A549 (cell line): ENCODE measurements around the gene ARHGEF10L. TPM values are rescaled to one million over a fixed set of nuclear protein-coding genes. Genes with fewer than 3 reads are reported as not detected.

ENCODE experiments used
- ATAC-seq, 2 experiments: fragments of 200-7000 bp in 1 of 2; fragments of >200 bp in 1 of 2; cut with Nextera tagmentation in 1 of 2; cut with Tn5 transposase in 1 of 2; 3 replicates each; pipeline versions ENCODE4 v1.8.0 to v1.9.1; 2018 to 2020; ENCODE audit warnings: mild to moderate bottlenecking in 1 of 2, moderate library complexity in 1 of 2
- CTCF ChIA-PET: fragments of 300-600 bp; sonication (Branson Sonifier 250); formaldehyde crosslinking; extraction: SDS; loops from one replicate; lab custom pipeline; 2021; ENCODE audit warnings: antibody characterized with exemption, inconsistent platforms; lab: Yijun Ruan, JAX
- POLR2A ChIA-PET: fragments of 350-600 bp; formaldehyde crosslinking; extraction: SDS; loops from one replicate; lab custom pipeline; 2021; ENCODE audit warnings: antibody characterized with exemption, inconsistent platforms; lab: Yijun Ruan, JAX
- DNase-seq, 2 experiments: peaks; one replicate each; pipeline versions ENCODE4 v3.0.0 to v3.0.0-alpha.2; 2011 to 2016; ENCODE audit warnings: low read depth in 1 of 2, low spot score in 1 of 2
- FAIRE-seq: peaks from 2 replicates; lab custom pipeline; 2011; peaks lifted over from hg19 to GRCh38; lab: Jason Lieb, UNC
- H3K27ac ChIP-seq, 2 experiments: fragments of >200 bp; sonication (Bioruptor Twin); formaldehyde crosslinking; 3 replicates each; pipeline ENCODE4 v1.5.1; 2016 to 2017
- H3K4me1 ChIP-seq: fragments of >200 bp; sonication (Bioruptor Twin); formaldehyde crosslinking; 3 replicates; pipeline ENCODE4 v1.6.1; 2016
- H3K4me2 ChIP-seq: fragments of >200 bp; sonication (Bioruptor Twin); formaldehyde crosslinking; 3 replicates; pipeline ENCODE4 v1.6.1; 2016
- H3K4me3 ChIP-seq: fragments of >200 bp; sonication (Bioruptor Twin); formaldehyde crosslinking; 3 replicates; pipeline ENCODE4 v1.5.1; 2016
- H3K9me3 ChIP-seq: fragments of >200 bp; sonication (Bioruptor Twin); formaldehyde crosslinking; 3 replicates; pipeline ENCODE4 v1.6.1; 2016
- CBX8 ChIP-seq: fragments of 200-600 bp; sonication (generic); IDR thresholded peaks from 2 replicates; pipeline ENCODE4 v1.6.1; 2016
- CEBPB ChIP-seq, 2 experiments: fragments of >200 bp in 1 of 2; sonication (Bioruptor Twin) in 1 of 2; formaldehyde crosslinking in 1 of 2; IDR thresholded peaks; 2 replicates each; pipeline ENCODE4 v1.6.1; 2012 to 2016
- EHF ChIP-seq: fragments of 250-450 bp; sonication (Bioruptor Pico); IDR thresholded peaks from 2 replicates; pipeline ENCODE4 v1.5.0; 2020; ENCODE audit warnings: mild to moderate bottlenecking
- ESRRA ChIP-seq: fragments of 150-350 bp; IDR thresholded peaks from 2 replicates; pipeline ENCODE4 v1.6.1; 2014; ENCODE audit warnings: mild to moderate bottlenecking, low read length, borderline replicate concordance
- FOSL2 ChIP-seq, 2 experiments: fragments of 450-650 bp in 1 of 2; fragments of >200 bp in 1 of 2; sonication (Bioruptor Twin) in 1 of 2; formaldehyde crosslinking; IDR thresholded peaks; 2 replicates each; pipeline versions ENCODE4 v1.5.0 to v1.6.1; 2016 to 2020; ENCODE audit warnings: mild to moderate bottlenecking in 1 of 2, moderate library complexity in 1 of 2
- FOXS1 ChIP-seq: fragments of 250-450 bp; sonication (Bioruptor Pico); IDR thresholded peaks from 2 replicates; pipeline ENCODE4 v1.5.0; 2020; ENCODE audit warnings: mild to moderate bottlenecking, moderate library complexity
- HEYL ChIP-seq: fragments of 250-450 bp; sonication (Bioruptor Pico); IDR thresholded peaks from 2 replicates; pipeline ENCODE4 v1.8.0; 2021; ENCODE audit warnings: mild to moderate bottlenecking, moderate library complexity
- HOXA7 ChIP-seq: fragments of 250-450 bp; sonication (Bioruptor Pico); IDR thresholded peaks from 2 replicates; pipeline ENCODE4 v1.5.0; 2020; ENCODE audit warnings: mild to moderate bottlenecking, moderate library complexity
- HOXB5 ChIP-seq: fragments of 250-450 bp; sonication (Bioruptor Pico); IDR thresholded peaks from 2 replicates; pipeline ENCODE4 v1.5.0; 2020; ENCODE audit warnings: mild to moderate bottlenecking, moderate library complexity
- JUN ChIP-seq, 2 experiments: fragments of >200 bp; sonication (Bioruptor Twin); formaldehyde crosslinking; IDR thresholded peaks; 2 replicates in 1 of 2; 3 replicates in 1 of 2; pipeline ENCODE4 v1.6.1; 2016 to 2017
- JUNB ChIP-seq: fragments of >200 bp; sonication (Bioruptor Twin); formaldehyde crosslinking; IDR thresholded peaks from 2 replicates; pipeline ENCODE4 v1.6.1; 2016
- MAZ ChIP-seq: fragments of 150-350 bp; IDR thresholded peaks from 2 replicates; pipeline ENCODE4 v1.6.1; 2014; ENCODE audit warnings: antibody characterized with exemption, low read depth, low read length, borderline replicate concordance
- NPAS2 ChIP-seq: fragments of 250-450 bp; sonication (Bioruptor Pico); IDR thresholded peaks from 2 replicates; pipeline ENCODE4 v1.8.0; 2022; ENCODE audit warnings: mild to moderate bottlenecking, moderate library complexity, borderline replicate concordance
- POLR2A ChIP-seq: IDR thresholded peaks from 2 replicates; pipeline ENCODE4 v1.6.1; 2012; ENCODE audit warnings: mild to moderate bottlenecking, low read length
- RFX5 ChIP-seq: fragments of 450-650 bp; IDR thresholded peaks from 2 replicates; pipeline ENCODE4 v1.7.1; 2014; ENCODE audit warnings: antibody characterized with exemption, mild to moderate bottlenecking, moderate library complexity
- RNF2 ChIP-seq: fragments of 200-600 bp; sonication (generic); IDR thresholded peaks from 2 replicates; pipeline ENCODE4 v1.6.1; 2016; ENCODE audit warnings: low read depth, mild to moderate bottlenecking, antibody characterized with exemption, moderate library complexity, borderline replicate concordance
- SMC3 ChIP-seq: fragments of >200 bp; sonication (Bioruptor Twin); formaldehyde crosslinking; IDR thresholded peaks from 3 replicates; pipeline ENCODE4 v1.6.1; 2018; ENCODE audit warnings: inconsistent platforms
- SREBF2 ChIP-seq: fragments of 450-650 bp; IDR thresholded peaks from 2 replicates; pipeline ENCODE4 v1.6.1; 2014; ENCODE audit warnings: mild to moderate bottlenecking, moderate library complexity
- TP53 ChIP-seq: fragments of 250-450 bp; sonication (Bioruptor Pico); IDR thresholded peaks from 2 replicates; pipeline ENCODE4 v1.5.0; 2021; ENCODE audit warnings: mild to moderate bottlenecking, moderate library complexity
- ZC3H11A ChIP-seq: fragments of 450-650 bp; IDR thresholded peaks from 2 replicates; pipeline ENCODE4 v1.6.1; 2014; ENCODE audit warnings: antibody characterized with exemption, mild to moderate bottlenecking
- ZFP36 ChIP-seq: fragments of 450-650 bp; IDR thresholded peaks from 2 replicates; pipeline ENCODE4 v1.6.1; 2014; ENCODE audit warnings: borderline replicate concordance; ENCODE audit not compliant: partially characterized antibody
- WGBS: methylation state at CpG from one replicate; pipeline ENCODE4 v1.1.6; 2017; ENCODE audit errors: missing lambda C conversion rate; 5-methylcytosine and 5-hydroxymethylcytosine counted together
- polyA plus RNA-seq, 4 experiments: library from polyadenylated mRNA; depleted of rRNA in 3 of 4; stranded (reverse); fragments of >200 nt; fragmentation: RNase III in 1 of 4; extraction: RNeasy Plus Mini Kit Qiagen cat#74134 plus additional on column Dnase treatment in 1 of 4; gene quantifications; 2 replicates in 3 of 4; 3 replicates in 1 of 4; pipeline ENCODE4 v1.2.3, GENCODE V29; 2011 to 2017
- TF ChIP-seq, protein P1 (sequence below): fragments of >200 bp; sonication (Bioruptor Twin); formaldehyde crosslinking; IDR thresholded peaks from 3 replicates; pipeline ENCODE4 v1.6.1; 2016
- TF ChIP-seq, protein P2 (sequence below): IDR thresholded peaks from 2 replicates; pipeline ENCODE4 v1.6.1; 2012
- TF ChIP-seq, protein P3 (sequence below): fragments of 250-450 bp; sonication (Bioruptor Pico); IDR thresholded peaks from 2 replicates; pipeline ENCODE4 v1.5.0; 2021; ENCODE audit warnings: mild to moderate bottlenecking, moderate library complexity, borderline replicate concordance
- TF ChIP-seq, protein P4 (sequence below): fragments of 250-450 bp; sonication (Bioruptor Pico); IDR thresholded peaks from 2 replicates; pipeline ENCODE4 v1.5.0; 2020; ENCODE audit warnings: low read depth, mild to moderate bottlenecking, moderate library complexity
- TF ChIP-seq, protein P5 (sequence below): fragments of 450-650 bp; IDR thresholded peaks from 2 replicates; pipeline ENCODE4 v1.6.1; 2014; ENCODE audit warnings: antibody characterized with exemption

ARHGEF10L gene
- polyA plus RNA-seq, 2 of the 4 experiments (the other 2 are of a cell fraction): 3.5 to 5.2 TPM

- CTCF ChIA-PET: interaction anchor here (0.6 kb wide), 1 partner anchor 40 kb away, joined by 4 read pairs; no protein-coding TSS in a partner anchor
- H3K27ac ChIP-seq: no peak overlapping the region
- H3K4me2 ChIP-seq: no peak overlapping the region
- H3K9me3 ChIP-seq: no peaks in the 10 kb centered on the region
- 78% methylated on average over 11 of the region's 17 CpGs for WGBS
- no peak for DNase-seq
- POLR2A ChIA-PET: no interaction called here
- H3K4me1 ChIP-seq: peaks cover 30% of the 10 kb centered on the region
- TF ChIP-seq JUNB (no peak), ESRRA (no peak), HOXB5 (CRISPR knock-in tag) (no peak), POLR2A (no peak), ZFP36 (no peak), FOXS1 (CRISPR knock-in tag) (no peak), RNF2 (no peak), HEYL (no peak), NPAS2 (CRISPR knock-in tag) (no peak)
- TF ChIP-seq, protein P1, sequence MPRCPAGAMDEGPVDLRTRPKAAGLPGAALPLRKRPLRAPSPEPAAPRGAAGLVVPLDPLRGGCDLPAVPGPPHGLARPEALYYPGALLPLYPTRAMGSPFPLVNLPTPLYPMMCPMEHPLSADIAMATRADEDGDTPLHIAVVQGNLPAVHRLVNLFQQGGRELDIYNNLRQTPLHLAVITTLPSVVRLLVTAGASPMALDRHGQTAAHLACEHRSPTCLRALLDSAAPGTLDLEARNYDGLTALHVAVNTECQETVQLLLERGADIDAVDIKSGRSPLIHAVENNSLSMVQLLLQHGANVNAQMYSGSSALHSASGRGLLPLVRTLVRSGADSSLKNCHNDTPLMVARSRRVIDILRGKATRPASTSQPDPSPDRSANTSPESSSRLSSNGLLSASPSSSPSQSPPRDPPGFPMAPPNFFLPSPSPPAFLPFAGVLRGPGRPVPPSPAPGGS: no peak
- TF ChIP-seq, protein P2, sequence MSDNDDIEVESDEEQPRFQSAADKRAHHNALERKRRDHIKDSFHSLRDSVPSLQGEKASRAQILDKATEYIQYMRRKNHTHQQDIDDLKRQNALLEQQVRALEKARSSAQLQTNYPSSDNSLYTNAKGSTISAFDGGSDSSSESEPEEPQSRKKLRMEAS: no peak
- TF ChIP-seq, protein P3, sequence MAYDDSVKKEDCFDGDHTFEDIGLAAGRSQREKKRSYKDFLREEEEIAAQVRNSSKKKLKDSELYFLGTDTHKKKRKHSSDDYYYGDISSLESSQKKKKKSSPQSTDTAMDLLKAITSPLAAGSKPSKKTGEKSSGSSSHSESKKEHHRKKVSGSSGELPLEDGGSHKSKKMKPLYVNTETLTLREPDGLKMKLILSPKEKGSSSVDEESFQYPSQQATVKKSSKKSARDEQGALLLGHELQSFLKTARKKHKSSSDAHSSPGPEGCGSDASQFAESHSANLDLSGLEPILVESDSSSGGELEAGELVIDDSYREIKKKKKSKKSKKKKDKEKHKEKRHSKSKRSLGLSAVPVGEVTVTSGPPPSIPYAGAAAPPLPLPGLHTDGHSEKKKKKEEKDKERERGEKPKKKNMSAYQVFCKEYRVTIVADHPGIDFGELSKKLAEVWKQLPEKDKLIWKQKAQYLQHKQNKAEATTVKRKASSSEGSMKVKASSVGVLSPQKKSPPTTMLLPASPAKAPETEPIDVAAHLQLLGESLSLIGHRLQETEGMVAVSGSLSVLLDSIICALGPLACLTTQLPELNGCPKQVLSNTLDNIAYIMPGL (CRISPR knock-in tag): no peak
- no peak for ATAC-seq
- H3K4me3 ChIP-seq: no peak overlapping the region
- no peak for FAIRE-seq
Observed at GRCh38 chr1:17565461-17566252, 26.2 kb downstream of the ARHGEF10L start.

DNA sequence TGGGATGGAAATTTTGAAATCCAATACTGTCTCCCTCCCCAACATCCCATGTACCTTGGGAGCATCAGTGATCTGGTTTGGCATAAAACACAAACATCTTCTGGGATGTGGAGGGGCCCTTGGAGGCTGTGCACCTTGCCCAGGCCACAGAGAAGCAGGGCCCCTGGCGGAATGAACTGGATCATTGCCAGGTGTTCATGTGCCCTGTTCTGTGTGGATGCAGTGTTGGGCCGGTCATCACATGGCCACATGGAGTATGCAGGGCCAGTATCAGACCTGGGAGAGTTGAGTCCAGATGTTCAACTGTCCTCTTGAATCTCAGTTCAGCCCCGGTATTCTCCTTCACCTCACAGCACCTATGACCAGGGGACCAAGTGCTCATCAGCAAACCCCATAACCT, 26.9 kb downstream of the ARHGEF10L start:
- FAIRE-seq (no peak), DNase-seq (no peak), ATAC-seq (no peak)
- H3K4me1 ChIP-seq: peaks cover 23% of the 10 kb centered on the region
- no peak for TF ChIP-seq CEBPB (IDR thresholded peaks at IDR 0.05)
- TF ChIP-seq, protein P4, sequence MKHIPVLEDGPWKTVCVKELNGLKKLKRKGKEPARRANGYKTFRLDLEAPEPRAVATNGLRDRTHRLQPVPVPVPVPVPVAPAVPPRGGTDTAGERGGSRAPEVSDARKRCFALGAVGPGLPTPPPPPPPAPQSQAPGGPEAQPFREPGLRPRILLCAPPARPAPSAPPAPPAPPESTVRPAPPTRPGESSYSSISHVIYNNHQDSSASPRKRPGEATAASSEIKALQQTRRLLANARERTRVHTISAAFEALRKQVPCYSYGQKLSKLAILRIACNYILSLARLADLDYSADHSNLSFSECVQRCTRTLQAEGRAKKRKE (CRISPR knock-in tag): no peak
- no peak for TF ChIP-seq SREBF2
- no peak for TF ChIP-seq JUN (IDR thresholded peaks at IDR 0.05)
- TF ChIP-seq HEYL: no peak
- no peak for TF ChIP-seq TP53 (CRISPR knock-in tag)
- no peak overlapping the region for H3K4me2 ChIP-seq
- H3K9me3 ChIP-seq: no peaks in the 10 kb centered on the region
- ChIA-PET POLR2A (no interaction called here), CTCF (interaction anchor here (0.6 kb wide), 1 partner anchor 39 kb away, joined by 4 read pairs; no protein-coding TSS in a partner anchor)
- WGBS: 90% methylated on average over 2 of the region's 3 CpGs
- H3K27ac ChIP-seq: no peak overlapping the region
- H3K4me3 ChIP-seq: no peak overlapping the region

DNA sequence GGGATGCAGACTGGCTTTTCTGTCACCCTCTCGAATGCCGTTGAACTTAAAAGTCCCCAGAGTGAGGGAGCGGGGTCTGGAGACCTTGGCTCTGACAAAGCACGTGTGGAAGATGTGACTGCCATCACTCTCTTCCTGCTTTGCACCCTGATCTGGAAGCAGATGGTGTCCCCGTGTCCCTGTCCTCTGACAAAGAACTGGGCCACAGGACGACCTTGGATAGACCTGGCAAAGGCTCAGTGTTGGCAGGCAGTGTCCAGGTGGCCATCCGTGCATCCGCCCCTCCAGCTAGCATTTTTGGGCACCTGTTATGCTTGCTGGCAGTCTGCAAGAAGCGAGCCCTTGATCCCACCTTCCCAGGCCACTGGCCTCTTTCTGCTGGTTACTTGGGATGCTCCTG, 27.4 kb downstream of the ARHGEF10L start:
- DNase-seq (no peak), ATAC-seq (no peak), FAIRE-seq (no peak)
- peaks cover 19% of the 10 kb centered on the region for H3K4me1 ChIP-seq
- TF ChIP-seq CBX8: no peak
- no peak for TF ChIP-seq SMC3
- TF ChIP-seq, protein P1: no peak
- TF ChIP-seq, protein P5, sequence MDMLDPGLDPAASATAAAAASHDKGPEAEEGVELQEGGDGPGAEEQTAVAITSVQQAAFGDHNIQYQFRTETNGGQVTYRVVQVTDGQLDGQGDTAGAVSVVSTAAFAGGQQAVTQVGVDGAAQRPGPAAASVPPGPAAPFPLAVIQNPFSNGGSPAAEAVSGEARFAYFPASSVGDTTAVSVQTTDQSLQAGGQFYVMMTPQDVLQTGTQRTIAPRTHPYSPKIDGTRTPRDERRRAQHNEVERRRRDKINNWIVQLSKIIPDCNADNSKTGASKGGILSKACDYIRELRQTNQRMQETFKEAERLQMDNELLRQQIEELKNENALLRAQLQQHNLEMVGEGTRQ: no peak
- no peak for TF ChIP-seq HOXA7 (CRISPR knock-in tag)
- TF ChIP-seq EHF (CRISPR knock-in tag): no peak
- no peak for TF ChIP-seq JUNB
- TF ChIP-seq MAZ: no peak
- TF ChIP-seq FOSL2 (IDR thresholded peaks at IDR 0.05): no peak
- TF ChIP-seq FOSL2 (CRISPR knock-in tag; IDR thresholded peaks at IDR 0.05): no peak
- no peak for TF ChIP-seq ZC3H11A
- TF ChIP-seq FOXS1 (CRISPR knock-in tag): no peak
- TF ChIP-seq TP53 (CRISPR knock-in tag): no peak
- no peak for TF ChIP-seq RFX5
- POLR2A ChIA-PET: no interaction called here
- no peak overlapping the region for H3K4me2 ChIP-seq
- no peak overlapping the region for H3K27ac ChIP-seq
- WGBS: 86% methylated on average over 9 of the region's 9 CpGs
- CTCF ChIA-PET: interaction anchor here (1.0 to 1.6 kb wide), 2 partner anchors 13 to 30 kb away, joined by 3 read pairs; no protein-coding TSS in a partner anchor
- no peaks in the 10 kb centered on the region for H3K9me3 ChIP-seq
- H3K4me3 ChIP-seq: no peak overlapping the region
